Activated CD8-positive, alpha-beta T cell treated with anti-CD3 and anti-CD28 coated beads for 36 hours (primary cell): ENCODE data around the gene CELF4. TPM values are rescaled to one million over a fixed set of nuclear protein-coding genes. Genes with fewer than 3 reads are reported as not detected.

Experiments
- ATAC-seq: fragments of 200-7000 bp; cut with Tn5 transposase; one replicate; pipeline ENCODE4 v1.10.0; 2021; ENCODE audit warnings: mild to moderate bottlenecking, moderate library complexity
- CTCF ChIA-PET: fragments of 350-600 bp; sonication (Branson Sonifier 250); formaldehyde crosslinking; loops from one replicate; lab custom pipeline; 2021; ENCODE audit warnings: antibody characterized with exemption; lab: Charles Lee
- POLR2A ChIA-PET: fragments of 350-600 bp; sonication (Branson Sonifier 250); formaldehyde crosslinking; loops from one replicate; lab custom pipeline; 2021; ENCODE audit warnings: antibody characterized with exemption; lab: Charles Lee
- DNase-seq: peaks from one replicate; pipeline ENCODE4 v3.0.0-alpha.2; 2020
- H3K27ac Mint-ChIP-seq: one replicate; pipeline ENCODE4 v1.8.0; 2021; ENCODE audit warnings: mild to moderate bottlenecking, mixed read lengths
- H3K27me3 Mint-ChIP-seq: one replicate; pipeline ENCODE4 v1.8.0; 2021; ENCODE audit warnings: mixed read lengths
- H3K36me3 Mint-ChIP-seq: one replicate; pipeline ENCODE4 v1.8.0; 2021; ENCODE audit warnings: low read depth, mixed read lengths
- H3K4me1 Mint-ChIP-seq: one replicate; pipeline ENCODE4 v1.8.0; 2021; ENCODE audit warnings: low read depth, mixed read lengths
- H3K4me3 Mint-ChIP-seq: one replicate; pipeline ENCODE4 v1.8.0; 2021; ENCODE audit warnings: mild to moderate bottlenecking, moderate library complexity, mixed read lengths
- H3K9me3 Mint-ChIP-seq: one replicate; pipeline ENCODE4 v1.8.0; 2021; ENCODE audit warnings: mixed read lengths
- CTCF ChIP-seq: fragments of 200-600 bp; IDR thresholded peaks from one replicate; pipeline ENCODE4 v1.8.0; 2022; ENCODE audit warnings: antibody characterized with exemption, mild to moderate bottlenecking
- intact Hi-C: fragments of 100-400 bp; cut with micrococcal nuclease; formaldehyde crosslinking; loops from one replicate; pipeline ENCODE4 v1.10.0; 2022
- total RNA-seq, 2 experiments: library from RNA; stranded (reverse); gene quantifications; one replicate each; pipeline ENCODE4 v1.2.3, GENCODE V29; 2021

Gene CELF4
- total RNA-seq, 2 experiments from 2014 or later, result not detected

DNA sequence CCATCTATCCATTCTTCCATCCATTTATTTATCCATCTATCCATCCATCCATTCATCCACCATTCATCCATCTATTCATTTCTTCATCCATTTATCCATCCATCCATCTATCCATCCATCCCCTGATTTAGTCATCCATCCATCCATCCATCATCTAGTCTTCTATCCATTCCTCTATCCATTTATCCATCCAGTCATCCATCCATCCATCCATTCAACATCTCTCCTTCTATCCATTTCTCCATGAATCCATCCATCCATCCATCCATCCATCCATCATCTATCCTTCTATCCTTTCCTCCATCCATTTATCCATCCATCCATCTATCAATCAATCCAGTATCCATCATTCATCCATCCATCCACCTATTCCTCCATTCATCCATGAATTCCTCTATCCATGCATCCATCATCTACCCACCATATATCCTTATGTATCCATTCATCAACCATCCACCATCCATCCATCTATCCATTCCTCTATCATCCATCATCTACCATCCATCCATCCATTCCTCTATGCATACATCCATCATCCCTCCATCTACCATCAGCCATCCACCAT, 185.0 kb downstream of the CELF4 start:
- no peaks in the 10 kb centered on the region for H3K4me1 Mint-ChIP-seq
- ChIA-PET POLR2A (no interaction called here), CTCF (no interaction called here)
- H3K27me3 Mint-ChIP-seq, result peaks cover 3% of the 10 kb centered on the region
- no peaks in the 10 kb centered on the region for H3K36me3 Mint-ChIP-seq
- DNase-seq (no peak), ATAC-seq (no peak)
- TF ChIP-seq CTCF, result no peak
- no peak overlapping the region for H3K27ac Mint-ChIP-seq
- intact Hi-C loops, result loop anchor here (10.0 kb wide), 1 partner anchor 94 kb away; no protein-coding TSS in a partner anchor
- no peaks in the 10 kb centered on the region for H3K9me3 Mint-ChIP-seq
- no peak overlapping the region for H3K4me3 Mint-ChIP-seq

DNA sequence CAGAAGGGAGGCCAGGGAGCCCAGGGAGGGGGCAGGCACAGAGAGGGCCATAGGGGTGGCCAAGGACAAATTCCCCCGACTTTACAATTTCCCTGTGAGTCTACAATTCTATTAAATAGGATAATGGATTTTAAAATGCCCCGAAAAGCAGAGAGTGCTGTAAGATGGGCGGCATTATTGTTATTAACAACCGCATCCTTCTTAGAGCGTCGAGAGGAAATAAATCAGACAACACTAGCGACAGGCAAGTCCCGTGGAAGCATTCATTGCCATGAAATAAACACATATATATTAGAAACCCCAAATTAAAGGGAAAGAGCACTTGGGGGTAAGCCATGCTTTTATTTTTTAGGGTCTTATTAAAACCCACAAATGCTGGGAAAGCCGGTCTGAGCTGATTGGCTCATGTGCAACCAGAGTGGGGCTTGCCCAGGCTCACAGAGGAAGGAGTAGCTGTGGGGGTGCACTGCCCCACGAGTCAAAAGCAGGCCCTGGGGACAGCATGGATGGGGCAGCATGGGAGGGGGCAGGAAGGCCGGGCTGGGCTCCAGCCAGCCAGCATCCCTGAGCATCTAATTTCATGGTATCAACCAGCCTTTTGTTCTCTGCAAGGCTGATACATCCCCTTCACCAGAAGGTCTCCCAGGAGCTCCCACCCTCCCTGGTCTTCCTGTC, 187.1 kb downstream of the CELF4 start:
- H3K27me3 Mint-ChIP-seq, result peaks cover under 1% of the 10 kb centered on the region
- H3K4me3 Mint-ChIP-seq, result no peak overlapping the region
- no peaks in the 10 kb centered on the region for H3K36me3 Mint-ChIP-seq
- no peak for TF ChIP-seq CTCF
- DNase-seq, result no peak
- ATAC-seq, result no peak
- H3K4me1 Mint-ChIP-seq, result no peaks in the 10 kb centered on the region
- intact Hi-C loops, result no loop called here
- ChIA-PET CTCF (interaction anchor here (0.6 to 0.9 kb wide), 2 partner anchors 305 to 437 kb away, joined by 3 read pairs; no protein-coding TSS in a partner anchor), POLR2A (no interaction called here)
- no peaks in the 10 kb centered on the region for H3K9me3 Mint-ChIP-seq
- H3K27ac Mint-ChIP-seq, result no peak overlapping the region

- no peak for ATAC-seq
- POLR2A ChIA-PET, result interaction anchor here (0.5 kb wide), 1 partner anchor 1709 kb away, joined by 3 read pairs; no protein-coding TSS in a partner anchor
- H3K4me3 Mint-ChIP-seq, result no peak overlapping the region
- CTCF ChIA-PET, result no interaction called here
- H3K9me3 Mint-ChIP-seq, result no peaks in the 10 kb centered on the region
- H3K27me3 Mint-ChIP-seq, result no peaks in the 10 kb centered on the region
- DNase-seq, result no peak
- no peak overlapping the region for H3K27ac Mint-ChIP-seq
- no peaks in the 10 kb centered on the region for H3K4me1 Mint-ChIP-seq
- intact Hi-C loops, result no loop called here
- no peak for TF ChIP-seq CTCF
- H3K36me3 Mint-ChIP-seq, result no peaks in the 10 kb centered on the region
Observed at GRCh38 chr18:37375181-37375580, 190.4 kb downstream of the CELF4 start.

GRCh38 chr18:37368110-37368954, 197.3 kb downstream of the CELF4 start:
- H3K27me3 Mint-ChIP-seq, result peaks cover 7% of the 10 kb centered on the region
- no peak overlapping the region for H3K4me3 Mint-ChIP-seq
- DNase-seq (no peak), ATAC-seq (no peak)
- CTCF ChIA-PET, result no interaction called here
- H3K9me3 Mint-ChIP-seq, result no peaks in the 10 kb centered on the region
- no peak for TF ChIP-seq CTCF
- no peaks in the 10 kb centered on the region for H3K36me3 Mint-ChIP-seq
- POLR2A ChIA-PET, result no interaction called here
- intact Hi-C loops, result no loop called here
- no peak overlapping the region for H3K27ac Mint-ChIP-seq
- H3K4me1 Mint-ChIP-seq, result no peaks in the 10 kb centered on the region
